ENCODE results near the gene KSR1. TPM values are rescaled to one million over a fixed set of nuclear protein-coding genes. Genes with fewer than 3 reads are reported as not detected.

Gene KSR1
- total RNA-seq, 1 donor from 2014 or later: 59.6 TPM

DNA sequence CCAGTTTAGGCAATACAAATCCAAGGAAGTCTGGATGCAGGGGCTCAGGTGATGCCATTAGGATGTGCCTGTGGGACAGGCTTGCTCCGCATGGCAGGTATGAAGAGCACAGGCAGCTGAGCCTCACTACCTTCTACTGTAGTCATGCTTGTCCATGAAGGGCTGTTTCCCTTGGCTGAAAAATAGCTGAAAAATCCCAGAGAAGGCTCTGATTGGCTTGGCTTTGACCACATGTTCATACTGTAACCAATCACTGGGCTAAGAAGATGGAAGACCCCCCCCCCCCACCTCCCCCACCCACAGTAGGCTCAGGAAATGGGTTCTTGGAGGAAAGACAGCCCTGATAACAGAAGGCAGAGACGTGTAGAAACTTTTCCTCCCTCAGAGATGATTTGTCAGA lies 108.2 kb downstream of the KSR1 start:
- ATAC-seq (no peak), DNase-seq (no peak)
- H3K36me3 ChIP-seq: peaks cover 3% of the 10 kb centered on the region
- no peaks in the 10 kb centered on the region for H3K9me3 ChIP-seq
- H3K4me3 ChIP-seq: no peak overlapping the region
- TF ChIP-seq, protein P1, sequence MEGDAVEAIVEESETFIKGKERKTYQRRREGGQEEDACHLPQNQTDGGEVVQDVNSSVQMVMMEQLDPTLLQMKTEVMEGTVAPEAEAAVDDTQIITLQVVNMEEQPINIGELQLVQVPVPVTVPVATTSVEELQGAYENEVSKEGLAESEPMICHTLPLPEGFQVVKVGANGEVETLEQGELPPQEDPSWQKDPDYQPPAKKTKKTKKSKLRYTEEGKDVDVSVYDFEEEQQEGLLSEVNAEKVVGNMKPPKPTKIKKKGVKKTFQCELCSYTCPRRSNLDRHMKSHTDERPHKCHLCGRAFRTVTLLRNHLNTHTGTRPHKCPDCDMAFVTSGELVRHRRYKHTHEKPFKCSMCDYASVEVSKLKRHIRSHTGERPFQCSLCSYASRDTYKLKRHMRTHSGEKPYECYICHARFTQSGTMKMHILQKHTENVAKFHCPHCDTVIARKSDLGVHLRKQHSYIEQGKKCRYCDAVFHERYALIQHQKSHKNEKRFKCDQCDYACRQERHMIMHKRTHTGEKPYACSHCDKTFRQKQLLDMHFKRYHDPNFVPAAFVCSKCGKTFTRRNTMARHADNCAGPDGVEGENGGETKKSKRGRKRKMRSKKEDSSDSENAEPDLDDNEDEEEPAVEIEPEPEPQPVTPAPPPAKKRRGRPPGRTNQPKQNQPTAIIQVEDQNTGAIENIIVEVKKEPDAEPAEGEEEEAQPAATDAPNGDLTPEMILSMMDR (IDR thresholded peaks at IDR 0.05): no peak
- H3K4me1 ChIP-seq: peaks cover 64% of the 10 kb centered on the region
- intact Hi-C loops (cut with DNase I): no loop called here
- no peaks in the 10 kb centered on the region for H3K27me3 ChIP-seq (ENCODE audit: low read depth)
- peak overlapping the region; percentile 19 for H3K27ac ChIP-seq

- Histone ChIP-seq H3K36me3 (peaks cover 8% of the 10 kb centered on the region), H3K27me3 (ENCODE audit: low read depth) (no peaks in the 10 kb centered on the region), H3K27ac (peak overlapping the region; percentile 24), H3K4me1 (peaks cover 58% of the 10 kb centered on the region), H3K4me3 (no peak overlapping the region), H3K9me3 (no peaks in the 10 kb centered on the region)
- DNase-seq (peak; percentile 24), ATAC-seq (no peak)
- TF ChIP-seq, protein P1 (IDR thresholded peaks at IDR 0.05): no peak
- intact Hi-C loops (cut with DNase I): no loop called here
Observed at GRCh38 chr17:27565874-27566670, 109.8 kb downstream of the KSR1 start.

- DNase-seq (no peak), ATAC-seq (no peak)
- TF ChIP-seq, protein P1 (IDR thresholded peaks at IDR 0.05): no peak
- Histone ChIP-seq H3K27me3 (ENCODE audit: low read depth) (no peaks in the 10 kb centered on the region), H3K9me3 (no peaks in the 10 kb centered on the region), H3K36me3 (peaks cover 11% of the 10 kb centered on the region), H3K4me1 (peaks cover 50% of the 10 kb centered on the region), H3K4me3 (no peak overlapping the region), H3K27ac (peak overlapping the region; percentile 24)
- intact Hi-C loops (cut with DNase I): no loop called here
Observed at GRCh38 chr17:27566671-27567562, 110.7 kb downstream of the KSR1 start.

DNA sequence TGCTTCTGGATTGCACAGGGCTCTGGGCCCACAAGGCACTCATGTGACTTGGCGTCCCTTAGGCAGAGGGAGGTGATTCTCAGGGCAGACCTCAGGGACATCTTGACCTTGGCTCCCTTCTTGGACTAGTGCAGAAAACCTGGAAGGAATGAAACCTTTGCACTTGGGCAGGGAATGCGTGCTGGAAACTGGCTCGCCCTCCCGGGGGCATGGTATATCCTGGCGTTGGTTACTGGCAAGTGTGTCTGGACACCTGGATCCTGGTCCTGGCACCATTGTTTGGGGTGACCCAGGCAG lies 111.3 kb downstream of the KSR1 start:
- H3K4me1 ChIP-seq: peaks cover 44% of the 10 kb centered on the region
- no peaks in the 10 kb centered on the region for H3K9me3 ChIP-seq
- H3K27me3 ChIP-seq (ENCODE audit: low read depth): no peaks in the 10 kb centered on the region
- intact Hi-C loops (cut with DNase I): no loop called here
- no peak overlapping the region for H3K4me3 ChIP-seq
- H3K27ac ChIP-seq: no peak overlapping the region
- no peak for DNase-seq
- ATAC-seq: no peak
- H3K36me3 ChIP-seq: peaks cover 11% of the 10 kb centered on the region
- TF ChIP-seq, protein P1 (IDR thresholded peaks at IDR 0.05): no peak

DNA sequence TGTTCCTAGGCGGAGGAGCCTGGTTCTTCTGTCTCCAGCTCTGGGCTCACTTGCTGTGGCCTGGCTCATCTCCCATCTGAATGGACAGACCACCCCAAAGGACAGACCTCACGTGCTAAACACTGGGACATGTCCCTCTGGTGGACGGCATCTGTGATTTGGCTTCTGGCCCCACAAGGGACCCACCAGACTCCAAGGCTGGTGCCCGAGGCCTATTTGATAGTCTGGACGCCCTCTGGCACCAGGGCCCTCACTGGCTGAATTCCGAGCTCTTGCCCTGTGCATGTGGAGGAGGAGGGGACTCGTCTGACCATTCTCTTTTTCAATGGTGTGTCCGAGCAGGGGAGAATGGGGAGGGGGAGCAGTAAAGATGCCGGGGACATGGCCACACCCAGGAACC lies 112.0 kb downstream of the KSR1 start:
- no peak for ATAC-seq
- Histone ChIP-seq H3K27ac (no peak overlapping the region), H3K27me3 (ENCODE audit: low read depth) (no peaks in the 10 kb centered on the region), H3K36me3 (peaks cover 11% of the 10 kb centered on the region), H3K4me1 (peaks cover 37% of the 10 kb centered on the region), H3K4me3 (no peak overlapping the region), H3K9me3 (no peaks in the 10 kb centered on the region)
- no peak for DNase-seq
- TF ChIP-seq, protein P1 (IDR thresholded peaks at IDR 0.05): no peak
- intact Hi-C loops (cut with DNase I): no loop called here
